ENCODE measurements around the gene TMA7B. TPM values are rescaled to one million over a fixed set of nuclear protein-coding genes. Genes with fewer than 3 reads are reported as not detected.

Gene TMA7B
- total and polyA plus RNA-seq, 10 of the 15 experiments (the other 5 are each of a cell fraction or from before 2014, with no cell fraction given), result 0.33 to 2.9 (median 1.8) TPM

GRCh38 chr22:39935116-39935515, 25.1 kb upstream of the TMA7B start:
- no peak overlapping the region for H3K4me3 ChIP-seq
- peaks cover 28% of the 10 kb centered on the region for H3K4me1 ChIP-seq (ENCODE audit: control insufficient read depth, insufficient read depth, low read length)
- no peak for FAIRE-seq
- WGBS (ENCODE audit: insufficient coverage, insufficient replicate concordance, low lambda C conversion rate, missing lambda C conversion rate), result 58% methylated on average over 4 of the region's 4 CpGs
- DNase-seq (ENCODE audit: low read depth, low spot score), result no peak
- CTCF ChIA-PET, result interaction anchor here (0.7 to 1.3 kb wide), 6 partner anchors 12 to 413 kb away, joined by 3 read pairs; no protein-coding TSS in a partner anchor
- no peak overlapping the region for H3K9ac ChIP-seq (ENCODE audit: control insufficient read depth, insufficient read depth, low read length)
- no peaks in the 10 kb centered on the region; the same call in 1 of the 2 replicates for H4K20me1 ChIP-seq (ENCODE audit: control insufficient read depth, insufficient read depth)
- intact Hi-C loops (cut with micrococcal nuclease; ENCODE audit: unreplicated experiment), result loop anchor here (10.0 kb wide), 2 partner anchors 90 to 300 kb away; no protein-coding TSS in a partner anchor
- no peak overlapping the region for H2AFZ ChIP-seq (ENCODE audit: control insufficient read depth, low read depth, low read length)
- SMC1A ChIA-PET (ENCODE audit: uncharacterized antibody, unreplicated experiment), result interaction anchor here (1.3 to 4.1 kb wide), 7 partner anchors 11 to 90 kb away, joined by 3 to 34 read pairs (median 8); partner anchors contain the start of gene GRAP2
- H3K27ac ChIP-seq (ENCODE audit: control insufficient read depth, insufficient read depth), result no peak overlapping the region
- no peak overlapping the region for H3K4me2 ChIP-seq (ENCODE audit: control insufficient read depth, insufficient read depth)
- no peaks in the 10 kb centered on the region for H3K27me3 ChIP-seq (replicated peaks in 1 of 2; ENCODE audit: control insufficient read depth in 2 of 2, insufficient read depth in 2 of 2, low read length in 1 of 2)
- ATAC-seq, result no peak
- H3K36me3 ChIP-seq (ENCODE audit: control insufficient read depth in 2 of 2, insufficient read depth in 2 of 2, low read length in 1 of 2), result peaks cover 5 to 9% of the 10 kb centered on the region in 2 experiments
- H3K79me2 ChIP-seq (ENCODE audit: control insufficient read depth, insufficient read depth, low read length), result peaks cover 75% of the 10 kb centered on the region
- POLR2A ChIA-PET, result interaction anchor here (0.5 to 1.2 kb wide), 4 partner anchors 11 to 341 kb away, joined by 3 to 4 read pairs (median 4); no protein-coding TSS in a partner anchor
- in situ Hi-C loops (cut with MboI), result no loop called here
- no TSS peak for BruUV-seq (replicated peaks)
- RAD21 ChIA-PET (ENCODE audit: unreplicated experiment), result interaction anchor here (3.8 kb wide), 1 partner anchor 27 kb away, joined by 24 read pairs; no protein-coding TSS in a partner anchor
- H3K9me3 ChIP-seq (replicated peaks; ENCODE audit: control insufficient read depth, insufficient read depth, low read length), result no peaks in the 10 kb centered on the region
- TF ChIP-seq MTA3 (IDR thresholded peaks at IDR 0.05; ENCODE audit: borderline replicate concordance, low read length), result no peak
- TF ChIP-seq NFIC (IDR thresholded peaks at IDR 0.05; ENCODE audit: low read depth, low read length), result no peak
- no peak for TF ChIP-seq MXI1 (IDR thresholded peaks at IDR 0.05; ENCODE audit: low read depth, low read length)
- no peak for TF ChIP-seq SREBF2 (IDR thresholded peaks at IDR 0.05; ENCODE audit: low read length)
- no peak for TF ChIP-seq ZNF687 (IDR thresholded peaks at IDR 0.05)
- no peak for TF ChIP-seq ETV6 (conservative IDR thresholded peaks at IDR 0.05 in 1 of 2, IDR thresholded peaks at IDR 0.05 in 1 of 2; ENCODE audit: borderline replicate concordance in 1 of 2, low read depth in 1 of 2)
- TF ChIP-seq ATF3 (IDR thresholded peaks at IDR 0.05; ENCODE audit: borderline replicate concordance, extremely low read depth, low read depth, low read length), result no peak
- TF ChIP-seq BHLHE40 (IDR thresholded peaks at IDR 0.05; ENCODE audit: borderline replicate concordance in 1 of 2, low read depth in 2 of 2, low read length in 1 of 2), result no peak
- TF ChIP-seq, protein P1, sequence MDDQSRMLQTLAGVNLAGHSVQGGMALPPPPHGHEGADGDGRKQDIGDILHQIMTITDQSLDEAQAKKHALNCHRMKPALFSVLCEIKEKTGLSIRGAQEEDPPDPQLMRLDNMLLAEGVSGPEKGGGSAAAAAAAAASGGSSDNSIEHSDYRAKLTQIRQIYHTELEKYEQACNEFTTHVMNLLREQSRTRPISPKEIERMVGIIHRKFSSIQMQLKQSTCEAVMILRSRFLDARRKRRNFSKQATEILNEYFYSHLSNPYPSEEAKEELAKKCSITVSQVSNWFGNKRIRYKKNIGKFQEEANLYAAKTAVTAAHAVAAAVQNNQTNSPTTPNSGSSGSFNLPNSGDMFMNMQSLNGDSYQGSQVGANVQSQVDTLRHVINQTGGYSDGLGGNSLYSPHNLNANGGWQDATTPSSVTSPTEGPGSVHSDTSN (IDR thresholded peaks at IDR 0.05; ENCODE audit: insufficient replicate concordance, low read depth, low read length), result no peak
- no peak for TF ChIP-seq PAX5 (IDR thresholded peaks at IDR 0.05; ENCODE audit: borderline replicate concordance, low read depth, low read length)
- TF ChIP-seq HDAC6 (IDR thresholded peaks at IDR 0.05; ENCODE audit: unreplicated experiment), result no peak
- no peak for TF ChIP-seq RELB (IDR thresholded peaks at IDR 0.05; ENCODE audit: low read depth)
- TF ChIP-seq, protein P2, sequence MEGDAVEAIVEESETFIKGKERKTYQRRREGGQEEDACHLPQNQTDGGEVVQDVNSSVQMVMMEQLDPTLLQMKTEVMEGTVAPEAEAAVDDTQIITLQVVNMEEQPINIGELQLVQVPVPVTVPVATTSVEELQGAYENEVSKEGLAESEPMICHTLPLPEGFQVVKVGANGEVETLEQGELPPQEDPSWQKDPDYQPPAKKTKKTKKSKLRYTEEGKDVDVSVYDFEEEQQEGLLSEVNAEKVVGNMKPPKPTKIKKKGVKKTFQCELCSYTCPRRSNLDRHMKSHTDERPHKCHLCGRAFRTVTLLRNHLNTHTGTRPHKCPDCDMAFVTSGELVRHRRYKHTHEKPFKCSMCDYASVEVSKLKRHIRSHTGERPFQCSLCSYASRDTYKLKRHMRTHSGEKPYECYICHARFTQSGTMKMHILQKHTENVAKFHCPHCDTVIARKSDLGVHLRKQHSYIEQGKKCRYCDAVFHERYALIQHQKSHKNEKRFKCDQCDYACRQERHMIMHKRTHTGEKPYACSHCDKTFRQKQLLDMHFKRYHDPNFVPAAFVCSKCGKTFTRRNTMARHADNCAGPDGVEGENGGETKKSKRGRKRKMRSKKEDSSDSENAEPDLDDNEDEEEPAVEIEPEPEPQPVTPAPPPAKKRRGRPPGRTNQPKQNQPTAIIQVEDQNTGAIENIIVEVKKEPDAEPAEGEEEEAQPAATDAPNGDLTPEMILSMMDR (IDR thresholded peaks at IDR 0.05 in 2 of 3, conservative IDR thresholded peaks at IDR 0.05 in 1 of 3; ENCODE audit: control insufficient read depth in 2 of 3, extremely low read depth in 1 of 3, insufficient read depth in 1 of 3, low read depth in 3 of 3, low read length in 3 of 3), result no peak

Measured in GM12878 (cell line).